GM12878 (cell line): ENCODE data around the gene ME1.

Experiments used
- EP300 ChIP-seq, 2 experiments: fragments of 150-350 bp in 1 of 2; IDR thresholded peaks; 2 replicates each; pipeline ENCODE4 v1.6.1; 2011 to 2012; ENCODE audit warnings: low read depth in 2 of 2, low read length in 2 of 2, borderline replicate concordance in 1 of 2, improper control_type of control experiment in 1 of 2, inconsistent platforms in 1 of 2; ENCODE audit not compliant: control insufficient read depth in 1 of 2
- TCF12 ChIP-seq: IDR thresholded peaks from 2 replicates; pipeline ENCODE4 v1.6.1; 2011; ENCODE audit warnings: low read depth, mild to moderate bottlenecking, low read length

GRCh38 chr6:83260577-83260976 is 170.3 kb downstream of the ME1 start:
- TF ChIP-seq EP300 (IDR thresholded peaks at IDR 0.05; ENCODE audit: borderline replicate concordance in 1 of 2, control insufficient read depth in 1 of 2, low read depth in 2 of 2, low read length in 2 of 2) (no peak), TCF12 (no peak)
